GM19238 (cell line): ENCODE results near the gene VPS35.
A peak's percentile ranks its signal among the peaks of the same experiment; 100 is the strongest.

Experiments used
- DNase-seq: peaks from one replicate; pipeline ENCODE4 v3.0.0; 2011; ENCODE audit warnings: low spot score; ENCODE audit not compliant: insufficient read length

VPS35 gene

GRCh38 chr16:46688654-46689364 is at the start of gene VPS35:
TSS of gene VPS35 (minus strand) at chr16:46689178. CDS start at chr16:46689133, 45 bp downstream.
- peak; percentile 84 for DNase-seq

GRCh38 chr16:46737621-46738214 is 48.7 kb upstream of the VPS35 start:
- no peak for DNase-seq

GRCh38 chr16:46736695-46737094 is 47.7 kb upstream of the VPS35 start:
- no peak for DNase-seq

- DNase-seq: no peak
Measured at GRCh38 chr16:46733319-46733830, 44.4 kb upstream of the VPS35 start.

- DNase-seq: no peak
Measured at GRCh38 chr16:46732561-46732960, 43.6 kb upstream of the VPS35 start.

- DNase-seq: no peak
Measured at GRCh38 chr16:46731691-46732555, 42.9 kb upstream of the VPS35 start.

GRCh38 chr16:46730801-46731690 is 42.1 kb upstream of the VPS35 start:
- no peak for DNase-seq

- no peak for DNase-seq
Measured at GRCh38 chr16:46730126-46730525, 41.1 kb upstream of the VPS35 start.

- no peak for DNase-seq
Measured at GRCh38 chr16:46729326-46729995, 40.5 kb upstream of the VPS35 start.

- DNase-seq: no peak
Measured at GRCh38 chr16:46728806-46729205, 39.8 kb upstream of the VPS35 start.

- DNase-seq: no peak
Measured at GRCh38 chr16:46727630-46728029, 38.7 kb upstream of the VPS35 start.

GRCh38 chr16:46727184-46727583 is 38.2 kb upstream of the VPS35 start:
- DNase-seq: no peak

- no peak for DNase-seq
Measured at GRCh38 chr16:46721885-46722284, 32.9 kb upstream of the VPS35 start.

GRCh38 chr16:46720619-46721018 is 31.6 kb upstream of the VPS35 start:
- no peak for DNase-seq

- DNase-seq: no peak
Measured at GRCh38 chr16:46719528-46719927, 30.6 kb upstream of the VPS35 start.

GRCh38 chr16:46718214-46718613 is 29.2 kb upstream of the VPS35 start:
- DNase-seq: no peak

- no peak for DNase-seq
Measured at GRCh38 chr16:46717692-46718091, 28.7 kb upstream of the VPS35 start.

- no peak for DNase-seq
Measured at GRCh38 chr16:46715769-46716305, 26.9 kb upstream of the VPS35 start.

GRCh38 chr16:46714797-46715591 is 26.0 kb upstream of the VPS35 start:
- DNase-seq: no peak
